HCEC 1CT (cell line): ENCODE data around the gene METTL22.

Experiments used
- DNase-seq: peaks from one replicate; pipeline ENCODE4 v3.0.0-alpha.2; 2017

METTL22 gene

DNA sequence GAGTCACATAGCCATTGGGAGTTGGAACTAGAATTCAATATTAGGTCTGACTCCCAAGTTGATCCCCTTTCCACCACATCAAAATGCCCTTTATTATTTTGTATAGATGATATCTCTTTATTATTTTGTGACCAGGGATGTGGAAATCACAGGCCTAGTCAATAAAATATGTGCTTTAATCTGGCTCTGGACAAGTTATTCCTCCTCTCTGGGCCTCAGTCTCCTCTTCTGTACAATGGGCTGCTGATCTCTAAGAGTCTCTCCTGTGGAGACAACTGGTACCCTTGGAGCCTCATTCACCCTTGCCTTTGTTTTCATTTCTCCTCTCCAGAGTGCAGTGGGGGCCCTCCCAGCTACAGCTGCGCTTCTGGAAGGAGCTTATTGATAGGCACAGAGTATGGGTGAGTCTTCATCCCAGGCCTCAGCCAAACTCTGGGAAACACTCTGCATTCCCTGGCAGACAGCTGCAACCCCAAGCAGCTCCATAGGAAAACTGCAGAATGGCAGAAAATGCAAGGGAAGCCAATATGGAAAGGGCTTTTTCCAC, 48.6 kb downstream of the METTL22 start:
- no peak for DNase-seq

DNA sequence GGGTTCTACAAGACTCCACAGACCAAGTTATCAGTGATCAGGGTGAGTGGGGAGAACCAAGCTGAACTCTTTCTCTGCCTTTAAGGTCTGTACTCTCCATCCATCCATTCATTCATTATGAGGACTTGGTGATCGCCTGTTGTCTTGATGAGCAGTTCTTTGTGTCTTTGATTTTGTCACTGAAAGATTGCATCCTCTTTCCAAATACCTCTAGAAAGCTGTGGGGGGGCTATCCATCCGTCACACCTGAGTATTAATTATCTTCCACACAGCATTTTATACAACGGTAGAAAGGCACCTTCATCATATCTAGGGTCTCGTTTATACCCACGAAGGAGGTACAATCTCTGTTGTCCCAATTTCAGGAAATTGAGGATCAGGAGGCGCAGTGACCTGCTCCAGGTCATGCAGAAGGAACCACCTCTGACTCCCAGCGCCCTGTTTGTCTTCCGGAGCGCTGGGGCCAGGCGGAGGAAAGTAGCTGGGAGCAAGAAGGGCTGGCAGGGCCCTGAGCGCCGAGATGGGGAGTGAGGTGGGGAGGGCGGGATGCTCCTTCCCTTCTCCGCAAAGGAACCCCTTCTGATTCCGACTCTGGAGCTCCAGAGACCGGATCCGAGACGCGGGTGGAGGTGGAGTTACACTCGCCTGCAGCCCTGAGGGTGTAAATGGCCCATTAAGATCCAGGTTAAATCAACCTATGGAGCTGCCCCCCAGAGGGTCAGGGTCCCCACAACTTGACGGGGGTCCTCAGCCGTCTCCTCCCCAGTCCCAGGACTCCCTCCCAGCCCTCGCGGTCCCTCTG, 52.3 kb downstream of the METTL22 start:
- no peak for DNase-seq

DNA sequence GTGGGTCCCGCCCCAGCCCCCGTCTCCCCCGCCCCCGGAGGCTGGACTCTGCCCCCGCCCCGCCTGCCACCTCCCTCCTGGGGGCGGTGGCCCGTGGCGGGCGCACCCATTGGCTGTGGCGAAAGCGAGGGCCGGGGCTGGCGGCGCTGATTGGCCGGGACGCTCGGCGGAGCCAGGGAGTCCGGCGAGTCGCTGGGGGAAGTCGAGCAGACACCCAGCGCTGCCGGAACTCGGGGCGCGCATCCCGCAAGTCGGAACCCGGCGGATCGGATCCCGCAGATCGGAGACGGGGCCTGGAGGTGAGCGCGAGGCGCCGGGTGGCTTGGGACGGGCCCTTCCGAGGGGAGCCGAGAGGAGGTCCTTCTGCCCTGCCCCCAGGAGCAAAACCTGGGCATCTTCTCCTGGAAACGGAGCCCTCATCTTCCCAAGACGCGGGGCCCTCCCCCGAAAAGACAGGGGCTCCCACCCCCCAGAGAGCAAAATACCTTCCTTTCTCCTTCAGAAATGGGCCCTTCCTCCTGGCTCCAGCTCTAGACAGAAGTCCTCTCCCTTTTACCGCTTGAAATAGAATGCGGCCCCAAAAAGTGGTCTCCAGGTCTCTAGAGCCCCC, 53.0 kb downstream of the METTL22 start, which contains the start of gene ABAT:
Gene ABAT, plus strand, starts transcription at position 205 of the 610 bp plus-strand sequence. CDS start 61,123 bp downstream, outside the sequence.
- peak; percentile 49 for DNase-seq

DNA sequence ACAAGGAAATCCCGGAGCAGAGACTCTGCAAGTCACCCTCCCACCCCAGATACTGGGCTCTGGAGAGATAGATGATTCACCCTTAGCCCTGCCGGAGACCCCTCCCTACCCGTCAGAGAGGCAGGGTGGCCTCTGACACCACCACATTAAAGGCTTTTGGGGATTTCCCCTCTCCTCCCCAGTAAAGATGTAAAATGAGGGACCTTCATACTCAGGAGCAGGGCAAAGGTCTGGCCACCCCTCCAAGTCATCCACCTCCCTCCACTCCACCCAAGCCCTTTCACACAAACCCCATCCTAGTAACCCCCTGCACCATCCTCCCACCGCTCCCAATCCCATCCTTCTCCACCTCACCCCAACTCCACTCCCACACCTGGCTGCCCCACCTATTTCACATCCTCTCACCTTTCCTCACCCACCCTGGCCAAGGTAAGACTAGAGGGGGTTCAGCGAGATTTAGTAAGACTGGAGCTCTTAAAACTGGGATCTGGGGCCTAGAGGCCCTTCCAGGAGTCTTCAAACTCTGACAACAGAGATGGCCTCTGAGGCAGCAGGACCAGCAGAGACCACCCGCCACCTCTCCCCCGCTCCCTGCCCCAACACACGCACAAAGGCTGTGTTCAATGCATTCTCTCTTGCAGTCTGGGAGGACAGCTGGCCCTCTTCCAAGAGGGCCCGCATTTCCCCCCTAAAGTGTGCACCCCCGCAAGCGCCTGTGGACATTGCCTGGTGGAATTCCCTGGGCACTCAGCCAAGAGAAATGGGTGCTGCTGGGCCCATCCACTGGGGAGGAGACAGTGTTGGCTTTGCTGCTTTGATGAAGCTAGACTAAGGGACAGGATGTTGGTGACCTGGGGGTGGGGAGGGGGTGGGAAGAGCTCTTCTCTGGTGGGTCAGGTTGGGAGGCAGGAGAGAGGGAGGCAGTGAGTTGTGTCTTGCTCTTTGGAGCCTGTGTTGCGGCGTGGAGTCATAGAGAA, 54.0 kb downstream of the METTL22 start:
- DNase-seq: no peak

DNA sequence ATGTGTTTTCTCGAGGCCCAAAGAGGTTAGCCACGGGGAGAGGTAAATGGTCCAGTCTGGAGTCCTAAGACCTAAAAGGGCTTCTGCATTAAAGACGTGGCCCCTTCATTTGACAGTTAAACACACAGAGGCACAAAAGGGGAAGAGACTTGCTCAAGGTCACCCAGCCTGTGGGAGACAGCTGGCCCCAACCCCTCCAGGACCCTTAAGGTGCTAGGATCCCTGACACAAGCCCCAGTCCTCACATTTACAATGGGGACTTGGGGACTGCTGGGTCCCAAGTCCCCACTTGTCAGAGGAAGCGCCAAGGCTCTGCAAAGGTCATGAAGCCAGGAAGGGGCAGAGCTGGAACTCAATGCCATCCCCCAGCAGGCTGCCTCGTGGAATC, 54.7 kb downstream of the METTL22 start:
- no peak for DNase-seq

DNA sequence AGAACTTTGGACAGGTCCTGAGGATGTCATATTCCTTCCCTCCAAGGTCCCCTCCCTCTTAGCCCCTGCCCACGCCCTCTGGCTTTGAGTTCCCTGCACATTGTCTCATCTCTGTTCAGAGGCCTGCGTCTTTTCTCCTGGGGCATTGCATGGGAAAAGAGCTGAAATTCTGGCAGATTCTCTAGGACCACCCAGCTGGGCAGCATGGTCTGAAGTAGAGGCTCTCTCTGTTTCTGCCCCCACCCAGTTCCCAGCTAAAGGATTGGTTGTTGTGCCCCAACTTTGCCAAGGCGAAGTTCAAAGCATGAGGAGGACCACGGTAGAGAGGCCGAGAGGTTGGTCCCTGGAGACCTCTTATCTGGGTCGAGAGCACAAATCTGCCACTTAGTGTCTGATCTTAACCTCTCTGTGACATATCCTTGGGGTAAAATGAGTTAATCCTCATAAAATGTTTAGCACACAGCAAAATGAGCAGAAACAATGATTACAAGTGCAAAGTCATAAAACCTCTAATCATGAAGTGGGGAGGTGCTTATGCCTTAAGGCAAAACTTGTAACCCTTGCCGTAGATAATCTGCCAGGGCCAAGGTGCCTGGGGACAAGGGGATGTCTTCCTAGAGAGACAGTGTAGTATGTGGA, 55.4 kb downstream of the METTL22 start:
- DNase-seq: no peak

DNA sequence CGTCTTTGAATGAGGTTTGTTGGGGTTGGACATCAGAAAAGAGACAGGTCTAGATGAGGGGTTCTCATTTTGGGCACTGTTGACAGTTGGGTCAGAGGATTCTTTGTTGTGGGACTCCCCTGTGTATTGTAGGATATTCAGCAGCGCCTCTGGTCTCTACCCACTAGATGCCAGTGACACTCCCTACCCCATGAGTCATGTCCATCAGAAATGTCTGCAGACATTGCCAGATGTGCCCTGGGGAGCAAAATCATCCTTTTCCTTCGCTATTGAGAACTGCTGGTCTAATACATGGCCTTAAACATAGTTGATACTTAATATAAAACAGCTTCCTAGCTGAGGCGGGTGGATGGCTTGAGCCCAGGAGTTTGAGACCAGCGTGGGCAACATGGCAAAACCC, 56.0 kb downstream of the METTL22 start:
- peak; percentile 2 for DNase-seq

DNA sequence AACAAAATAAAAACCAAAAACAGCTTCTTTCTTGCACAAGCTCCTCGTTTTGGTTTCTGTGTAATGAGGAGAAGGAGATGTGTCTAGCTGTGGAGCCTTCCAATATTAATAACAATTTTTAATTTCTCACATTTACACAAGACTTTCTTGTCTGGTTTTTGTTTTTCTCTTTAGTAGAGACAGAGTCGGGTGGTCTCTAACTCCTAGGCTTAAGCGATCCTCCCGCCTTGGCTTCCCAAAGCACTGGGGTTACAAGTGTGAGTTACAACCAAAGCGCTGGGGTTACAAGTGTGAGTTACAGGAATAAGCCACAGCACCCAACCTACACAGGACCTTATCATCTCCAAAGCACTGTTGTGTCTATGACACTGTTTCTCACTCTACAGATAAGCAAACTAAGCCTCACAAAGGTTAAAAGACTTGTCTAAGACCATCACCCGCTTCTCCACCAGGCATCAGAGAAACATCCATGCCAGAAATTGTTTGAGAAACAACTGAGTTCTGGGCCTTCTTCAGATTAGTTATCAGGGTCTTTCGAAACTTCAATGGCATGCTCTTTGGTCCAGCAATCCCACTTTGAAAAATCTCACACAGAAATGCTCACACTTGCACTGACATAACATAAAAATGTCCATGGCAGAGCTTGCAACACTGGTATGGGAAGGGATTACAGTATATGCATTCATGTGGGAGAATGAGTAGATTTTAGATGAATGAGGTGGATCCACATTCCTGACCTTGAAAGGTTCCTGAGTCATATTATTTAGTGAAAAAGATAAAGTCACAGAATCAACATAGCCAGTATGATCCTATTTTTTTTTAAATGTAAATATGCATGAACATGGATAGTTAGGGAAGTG, 56.8 kb downstream of the METTL22 start:
- peak; percentile 34 for DNase-seq

DNA sequence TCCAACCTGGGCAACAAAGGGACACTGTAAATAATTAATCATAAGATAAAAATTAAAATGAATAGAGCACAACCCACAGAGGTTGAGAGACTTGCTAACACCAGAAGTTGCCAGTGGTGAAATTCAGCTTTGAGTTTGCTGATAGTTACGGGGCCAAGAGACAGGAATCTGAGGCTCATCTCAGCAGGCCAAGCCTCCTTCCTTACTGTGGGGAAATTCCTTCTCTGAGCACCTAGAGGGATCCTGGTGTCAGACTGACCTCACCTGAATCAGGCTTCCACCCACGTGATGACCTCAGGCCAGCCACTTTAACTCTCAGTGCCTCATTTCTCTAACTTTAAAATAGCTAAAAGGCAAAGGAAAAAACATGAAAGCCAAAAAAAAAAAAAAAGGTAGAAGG, 57.7 kb downstream of the METTL22 start:
- DNase-seq: no peak

DNA sequence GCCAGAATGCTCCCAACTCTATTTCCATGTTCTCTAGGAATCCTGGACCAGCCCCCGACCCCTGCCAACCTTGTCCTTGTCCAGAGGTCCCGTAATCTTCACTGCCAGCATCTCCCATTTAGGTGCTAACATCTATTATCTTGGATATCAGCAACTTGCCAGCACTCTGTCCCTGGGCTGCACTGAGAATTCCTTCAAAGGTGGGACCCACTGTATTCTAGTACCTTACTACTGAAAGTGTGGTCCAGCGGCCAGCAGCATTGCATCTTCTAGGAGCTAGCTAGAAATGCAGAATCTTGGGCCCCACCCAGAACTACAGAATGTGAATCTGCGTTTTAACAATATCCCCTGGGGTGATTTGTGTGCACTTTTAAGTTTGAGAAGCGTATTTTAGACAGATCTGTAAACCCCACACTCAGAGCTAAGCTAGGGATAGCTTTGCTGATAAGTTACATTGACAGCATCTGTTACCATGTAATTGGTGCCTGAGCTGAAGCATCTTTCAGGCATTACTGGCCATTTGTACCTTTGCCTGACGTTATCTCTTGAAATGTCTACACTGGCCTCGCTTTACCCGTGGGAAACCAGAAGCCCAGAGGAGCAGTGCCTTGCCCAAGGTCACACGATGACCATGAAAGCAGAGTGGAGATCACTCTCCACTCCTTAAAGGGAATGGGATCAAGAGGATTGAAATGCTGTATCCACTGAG, 61.2 kb downstream of the METTL22 start:
- no peak for DNase-seq

DNA sequence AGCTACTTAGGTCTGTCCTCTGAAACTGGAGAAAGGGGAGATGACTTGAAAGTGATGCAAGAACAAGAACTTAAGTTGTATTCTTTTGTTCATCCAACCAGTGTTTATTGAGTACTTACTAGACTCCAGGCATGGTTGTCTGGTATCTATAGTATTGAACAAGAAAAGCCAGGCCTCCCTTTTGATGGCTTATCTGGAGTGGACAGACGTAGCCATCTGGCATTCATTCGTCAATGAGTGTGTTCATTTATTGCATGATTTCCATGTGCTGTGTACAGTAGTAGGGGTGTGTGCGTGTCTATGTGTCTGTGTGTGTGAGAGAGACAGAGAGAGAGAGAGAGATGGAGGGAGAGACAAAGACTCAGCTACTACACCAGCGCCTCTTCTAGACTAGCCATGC, 62.1 kb downstream of the METTL22 start:
- DNase-seq: no peak

DNA sequence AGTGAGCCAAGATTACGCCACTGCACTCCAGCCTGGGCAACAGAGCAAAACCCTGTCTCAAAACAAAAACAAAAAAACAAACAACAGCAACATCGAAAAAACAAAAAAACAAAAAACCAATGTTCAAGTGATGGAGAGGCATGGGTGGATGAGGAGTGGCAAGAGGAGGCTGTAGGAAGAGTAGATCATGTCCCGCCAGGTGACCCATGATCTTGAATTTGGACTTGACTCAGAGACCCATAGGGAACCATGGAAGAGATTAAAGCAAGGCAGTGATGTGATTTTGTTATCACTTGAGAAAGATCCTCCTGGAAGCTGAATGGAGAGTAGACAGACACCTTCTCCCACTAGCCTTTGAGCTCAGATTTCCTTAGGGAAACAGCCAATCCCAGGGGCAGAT, 64.1 kb downstream of the METTL22 start:
- no peak for DNase-seq

DNA sequence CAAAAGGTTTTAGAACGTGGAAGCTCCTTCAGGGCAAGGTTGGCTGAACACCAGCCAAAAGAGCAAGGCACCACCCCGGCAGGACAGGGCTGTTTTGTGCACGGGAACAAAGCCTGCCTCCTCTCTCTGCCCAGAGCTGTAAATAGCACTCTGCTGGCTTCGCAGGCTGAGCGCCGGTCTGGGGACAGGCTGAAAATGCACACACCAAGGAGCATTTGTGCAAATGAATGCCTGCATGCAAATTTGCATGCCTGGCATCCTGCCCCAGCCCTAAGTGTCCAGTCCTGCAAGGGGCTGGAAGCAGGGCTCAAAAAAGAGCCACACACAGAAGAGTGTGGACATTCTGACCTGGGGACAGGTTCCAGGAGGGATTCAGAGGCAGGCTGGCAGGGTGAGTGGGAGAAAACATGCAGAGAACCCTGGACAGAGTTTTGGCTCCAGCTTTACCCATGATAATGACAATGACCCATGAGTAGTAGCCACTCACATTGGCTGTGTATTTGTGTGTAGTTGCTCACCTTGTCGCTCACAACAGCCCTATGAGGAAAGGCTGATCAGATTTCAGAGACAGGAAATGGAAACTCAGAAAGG, 64.6 kb downstream of the METTL22 start:
- no peak for DNase-seq

DNA sequence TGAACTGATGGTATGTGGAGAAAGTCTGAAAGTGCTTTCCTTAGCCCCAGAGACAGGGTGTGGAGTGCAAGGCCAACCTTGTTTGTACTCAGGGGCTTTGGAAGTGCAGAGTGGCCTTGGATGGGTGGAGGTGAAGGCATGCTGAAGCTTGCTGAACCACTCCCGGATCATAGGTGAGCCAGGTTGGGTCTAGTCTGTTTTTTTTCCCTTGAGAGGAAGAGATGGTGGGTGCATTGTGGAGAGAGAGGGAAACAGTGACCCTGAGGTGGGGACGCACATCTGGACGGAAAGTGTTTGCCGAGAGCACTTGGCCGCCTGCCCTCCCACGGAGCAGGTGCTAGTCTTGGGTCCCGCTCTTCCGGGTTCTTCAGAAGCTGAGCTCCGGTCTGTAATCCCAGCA, 65.4 kb downstream of the METTL22 start:
- no peak for DNase-seq

DNA sequence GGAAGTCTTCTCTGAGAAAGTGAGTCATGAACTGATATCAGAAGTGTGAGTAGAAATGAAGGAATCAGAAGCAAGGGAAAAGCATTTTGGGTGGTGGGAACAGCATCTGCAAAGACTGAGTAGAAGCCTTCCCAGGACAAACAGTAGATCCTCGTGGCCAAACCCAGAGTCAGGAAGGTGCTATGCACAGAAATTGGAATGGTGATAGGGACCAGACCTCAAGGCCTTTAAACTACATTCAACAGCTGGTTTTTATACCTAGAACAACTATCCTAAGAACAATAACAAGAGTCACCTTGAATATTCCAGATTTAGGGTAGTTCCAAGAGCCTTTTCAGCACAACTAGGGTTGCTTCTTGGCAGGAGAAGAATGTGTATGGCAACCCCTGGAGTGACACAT, 68.2 kb downstream of the METTL22 start:
- DNase-seq: no peak

DNA sequence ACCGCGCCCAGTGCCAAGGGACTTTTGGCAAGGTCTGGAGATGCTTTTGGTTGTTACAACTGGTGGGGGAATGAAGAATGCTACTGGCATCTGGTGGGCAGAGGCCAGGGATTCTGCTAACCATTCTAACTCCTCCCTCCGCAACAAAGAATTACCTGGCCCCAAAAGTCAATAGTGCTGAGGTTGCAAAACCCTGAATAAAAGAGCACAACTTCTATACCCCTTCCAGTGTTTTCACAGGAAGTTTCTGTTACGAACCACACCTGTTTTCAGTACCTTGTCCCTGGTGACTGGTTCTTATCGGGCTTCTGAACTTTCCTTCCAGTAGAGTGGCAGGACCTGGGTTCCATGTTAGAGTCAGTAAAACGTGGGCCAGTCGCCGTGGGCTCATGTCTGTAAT, 70.2 kb downstream of the METTL22 start:
- no peak for DNase-seq

DNA sequence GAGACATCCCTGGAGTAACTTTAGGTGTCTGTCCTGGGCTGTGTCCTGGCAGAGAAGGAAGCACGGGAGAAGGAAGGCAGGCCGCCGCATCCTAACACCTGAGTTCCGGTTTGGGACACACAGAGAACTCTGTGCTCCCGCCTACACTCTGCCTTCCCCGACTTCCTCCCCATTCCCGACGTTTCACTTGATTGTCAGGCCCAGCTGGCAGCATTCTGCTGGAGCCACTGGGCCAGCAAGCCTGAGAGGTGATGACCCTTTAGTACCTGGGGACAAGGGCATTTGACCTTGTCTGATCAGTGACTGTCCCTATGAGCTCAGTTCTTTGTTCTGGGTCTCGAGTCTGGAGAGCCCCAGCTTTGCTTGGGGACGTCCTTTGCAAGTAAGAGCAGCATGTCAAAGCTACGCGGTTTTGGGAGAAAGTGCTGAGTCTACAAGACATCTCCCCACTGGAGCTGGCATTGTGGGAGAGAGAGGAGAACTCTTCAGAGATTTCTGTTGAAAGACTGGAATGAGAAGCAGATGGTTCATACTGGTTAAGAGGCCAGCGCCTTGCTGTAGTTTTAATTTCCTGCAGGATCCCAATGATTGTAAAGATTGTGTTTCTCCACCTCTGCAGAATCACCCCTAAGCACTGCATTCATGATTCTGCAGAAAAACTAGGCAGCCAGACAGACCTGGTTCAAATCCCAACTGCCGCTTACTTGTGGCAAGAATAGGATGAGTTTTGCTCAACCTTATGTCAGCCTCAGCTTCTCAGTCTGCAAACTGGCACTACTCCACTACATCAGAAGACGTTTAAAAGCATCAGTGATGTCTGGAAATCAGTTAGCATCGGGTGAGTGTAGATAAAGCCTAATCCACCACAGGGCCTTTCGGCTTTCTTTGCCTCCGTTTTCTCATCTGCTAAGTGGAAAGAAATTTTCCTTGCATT, 73.6 kb downstream of the METTL22 start:
- no peak for DNase-seq

DNA sequence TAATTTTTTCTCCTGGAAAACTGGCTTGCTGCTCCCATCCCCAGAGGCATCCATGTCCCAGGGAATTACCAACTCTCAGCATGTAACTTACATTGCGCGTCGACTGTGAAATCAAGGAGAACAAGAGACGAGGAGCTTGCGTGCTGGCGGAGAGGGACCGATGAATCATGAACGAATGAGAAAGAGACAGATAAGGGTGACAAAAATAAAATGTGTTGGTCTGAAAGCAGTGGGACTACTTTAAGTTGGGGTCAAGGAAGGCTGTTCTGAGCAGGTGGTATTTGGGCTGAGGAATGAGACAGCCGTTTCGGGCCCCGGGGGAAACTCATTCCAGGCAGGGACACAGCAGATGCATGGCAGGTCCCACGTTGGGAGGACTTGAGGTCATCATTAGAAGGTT, 75.4 kb downstream of the METTL22 start:
- no peak for DNase-seq

DNA sequence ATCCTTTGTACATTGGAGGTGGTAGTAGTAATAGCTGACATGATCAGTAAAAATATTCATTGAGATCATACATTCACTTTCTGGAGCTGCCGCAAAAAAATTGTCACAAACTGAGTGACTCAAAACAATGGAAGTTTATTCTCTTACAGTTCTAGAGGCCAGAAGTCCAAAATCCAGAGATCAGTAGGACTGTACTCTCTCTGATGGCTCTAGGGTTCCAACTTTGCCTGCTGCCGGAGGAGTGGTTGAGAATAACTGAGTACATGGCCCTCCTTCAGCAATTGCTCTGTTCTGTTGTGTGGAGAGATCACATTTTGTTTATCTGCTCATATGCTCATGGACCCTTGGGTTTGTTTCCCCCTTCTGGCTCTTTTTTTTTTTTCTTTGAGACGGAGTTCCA, 76.5 kb downstream of the METTL22 start:
- no peak for DNase-seq
